ENCODE results near the gene ANKS1A. TPM values are rescaled to one million over a fixed set of nuclear protein-coding genes. Genes with fewer than 3 reads are reported as not detected.

Gene ANKS1A
- total RNA-seq, 1 experiment from 2014 or later: 26.5 TPM

DNA sequence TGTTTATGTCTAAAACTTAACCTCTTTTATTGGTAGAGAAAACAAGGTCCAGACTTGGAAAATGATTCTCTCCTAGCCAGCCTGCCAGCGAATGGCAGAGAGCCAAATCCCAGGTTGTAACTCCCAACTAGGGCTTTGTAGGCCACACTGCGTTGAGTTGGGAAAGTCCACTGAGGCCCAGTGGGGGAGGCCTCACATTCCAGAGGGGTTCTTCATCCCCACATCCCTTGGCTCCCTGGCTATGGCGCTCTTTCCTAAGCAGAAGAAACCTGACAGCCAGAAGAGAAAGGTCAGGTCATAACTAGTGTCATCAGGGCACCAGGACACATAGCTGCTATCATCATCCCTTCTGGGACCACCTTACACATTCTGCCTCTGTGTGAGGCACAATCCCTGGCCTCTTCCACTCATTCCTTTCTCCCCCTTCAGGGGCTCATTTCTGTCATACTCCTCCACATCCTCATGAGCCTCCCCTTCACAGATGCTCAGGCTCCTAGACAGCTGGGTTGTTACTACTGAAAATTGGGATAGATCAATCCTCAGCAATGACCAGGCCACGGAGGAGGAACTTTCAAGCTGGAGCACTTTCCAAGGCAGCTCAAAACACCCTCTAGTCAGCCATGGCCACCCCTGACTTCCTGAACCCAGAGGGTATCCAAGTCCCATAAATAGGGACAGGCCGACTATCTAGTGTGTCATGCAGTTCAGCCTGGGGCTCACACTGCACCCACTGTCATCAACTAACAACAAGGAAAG lies 203.5 kb downstream of the ANKS1A start:
- Histone ChIP-seq H4K91ac (ENCODE audit: insufficient read length, low read depth, low read length) (no peak overlapping the region), H3K4ac (ENCODE audit: low read depth, low read length) (no peak overlapping the region), H3K14ac (ENCODE audit: insufficient read depth, low read length) (no peak overlapping the region), H3K18ac (ENCODE audit: insufficient read length, low read depth, low read length) (no peak overlapping the region), H3K9ac (ENCODE audit: extremely low read depth, insufficient read length, low read length) (no peak overlapping the region), H2BK15ac (ENCODE audit: low read depth, low read length) (no peak overlapping the region), H3K56ac (ENCODE audit: insufficient read length, low read depth, low read length) (no peak overlapping the region), H3K27me3 (ENCODE audit: insufficient read depth, low read length) (no peaks in the 10 kb centered on the region), H3K23me2 (ENCODE audit: insufficient read length, low read depth, low read length, poor library complexity, severe bottlenecking) (no peaks in the 10 kb centered on the region), H3K4me1 (ENCODE audit: insufficient read depth, low read length) (peaks cover 8% of the 10 kb centered on the region; the same call in 1 of the 2 replicates), H2BK12ac (ENCODE audit: insufficient read length, low read depth, low read length) (no peak overlapping the region), H3T11ph (ENCODE audit: low read length) (no peak overlapping the region), H3K23ac (ENCODE audit: insufficient read length, low read depth, low read length) (no peak overlapping the region), H2BK5ac (ENCODE audit: insufficient read length, low read length) (no peak overlapping the region), H3K27ac (ENCODE audit: insufficient read length, low read depth, low read length) (no peak overlapping the region), H4K5ac (ENCODE audit: insufficient read length, low read depth, low read length) (no peak overlapping the region), H2AFZ (ENCODE audit: low read length) (no peak overlapping the region), H4K20me1 (ENCODE audit: control insufficient read depth, insufficient read depth, insufficient read length) (no peaks in the 10 kb centered on the region), H2BK120ac (ENCODE audit: low read depth, low read length, poor library complexity, severe bottlenecking) (no peak overlapping the region), H2BK20ac (ENCODE audit: low read depth, low read length, poor library complexity, severe bottlenecking) (no peak overlapping the region), H3K79me1 (ENCODE audit: insufficient read depth, low read depth, low read length, poor library complexity, severe bottlenecking) (no peaks in the 10 kb centered on the region), H3K4me2 (ENCODE audit: insufficient read depth, insufficient read length, low read length) (no peak overlapping the region), H2AK5ac (ENCODE audit: insufficient read length, low read length) (no peak overlapping the region), H3K9me3 (ENCODE audit: control insufficient read depth, low read depth, low read length) (no peaks in the 10 kb centered on the region), H3K79me2 (ENCODE audit: insufficient read depth, low read length) (no peaks in the 10 kb centered on the region), H4K8ac (replicated peaks; ENCODE audit: insufficient read length, low read depth, low read length) (no peak overlapping the region)
- DNase-seq: no peak
- Mint-ChIP-seq H3K4me3 (no peak overlapping the region), H3K36me3 (ENCODE audit: insufficient read depth in 1 of 3, low read depth in 3 of 3) (peaks cover 6 to 20% (median 17%) of the 10 kb centered on the region in 3 experiments; a peak in 5 of 7 replicates), H3K9me3 (no peaks in the 10 kb centered on the region), H3K27me3 (ENCODE audit: low read depth) (no peaks in the 10 kb centered on the region), H3K4me1 (peaks cover 43 to 48% of the 10 kb centered on the region in 2 experiments), H3K27ac (peak overlapping the region in 2 of 3 experiments; percentile 32 to 46; a peak in 3 of 7 replicates)
- TF ChIP-seq CTCF (conservative IDR thresholded peaks at IDR 0.05): no peak
- no CpG with 5 or more reads among the region's 5 CpGs for WGBS (ENCODE audit: extremely low coverage, insufficient read length, low lambda C conversion rate)

All from H9 (cell line).